Liver (tissue), 3 donors: ENCODE results near the gene GREM1.

Experiments
- ATF3 ChIP-seq: IDR thresholded peaks from 2 replicates; pipeline ENCODE4 v1.6.1; 2016; ENCODE audit warnings: antibody characterized with exemption
- CTCF ChIP-seq: fragments of 150-350 bp; IDR thresholded peaks from 2 replicates; pipeline ENCODE4 v1.5.1; 2017; ENCODE audit warnings: improper control_type of control experiment, low read depth, low read length; ENCODE audit not compliant: missing input control
- EGR1 ChIP-seq, 2 donors: IDR thresholded peaks; 2 replicates each; pipeline ENCODE4 v1.6.1; 2016 to 2018; ENCODE audit warnings: antibody characterized with exemption in 2 of 2, low read depth in 2 of 2
- GABPA ChIP-seq, 2 donors: IDR thresholded peaks in 1 of 2; conservative IDR thresholded peaks in 1 of 2; 2 replicates each; pipeline ENCODE4 v1.6.1; 2016; ENCODE audit warnings: antibody characterized with exemption in 2 of 2, mild to moderate bottlenecking in 1 of 2, moderate library complexity in 1 of 2
- JUND ChIP-seq, 2 donors: IDR thresholded peaks; 2 replicates each; pipeline ENCODE4 v1.6.1; 2016; ENCODE audit warnings: antibody characterized with exemption in 2 of 2
- MAX ChIP-seq: IDR thresholded peaks from 2 replicates; pipeline ENCODE4 v1.6.1; 2016; ENCODE audit warnings: antibody characterized with exemption
- RAD21 ChIP-seq, 2 donors: IDR thresholded peaks; 2 replicates each; pipeline ENCODE4 v1.6.1; 2016; ENCODE audit warnings: antibody characterized with exemption in 2 of 2, mild to moderate bottlenecking in 2 of 2
- REST ChIP-seq: IDR thresholded peaks from 2 replicates; pipeline ENCODE4 v1.6.1; 2016; ENCODE audit warnings: antibody characterized with exemption, mild to moderate bottlenecking
- RXRA ChIP-seq, 2 donors: IDR thresholded peaks; 2 replicates each; pipeline ENCODE4 v1.6.1; 2017 to 2018; ENCODE audit warnings: antibody characterized with exemption in 2 of 2, mild to moderate bottlenecking in 1 of 2
- SP1 ChIP-seq: IDR thresholded peaks from 2 replicates; pipeline ENCODE4 v1.6.1; 2018; ENCODE audit warnings: antibody characterized with exemption, mild to moderate bottlenecking
- TAF1 ChIP-seq: conservative IDR thresholded peaks from 2 replicates; pipeline ENCODE4 v1.6.1; 2016; ENCODE audit warnings: antibody characterized with exemption, mild to moderate bottlenecking
- YY1 ChIP-seq: IDR thresholded peaks from 2 replicates; pipeline ENCODE4 v1.6.1; 2016; ENCODE audit warnings: antibody characterized with exemption, mild to moderate bottlenecking
- ZBTB33 ChIP-seq: IDR thresholded peaks from 2 replicates; pipeline ENCODE4 v1.6.1; 2016; ENCODE audit warnings: antibody characterized with exemption
- donor health status: healthy.
- donor health status: healthy.

GRCh38 chr15:32757426-32757825 lies 39.6 kb downstream of the GREM1 start:
- TF ChIP-seq REST = no peak
- TF ChIP-seq GABPA (IDR thresholded peaks at IDR 0.05 in 1 of 2, conservative IDR thresholded peaks at IDR 0.05 in 1 of 2) = no peak
- TF ChIP-seq YY1 = no peak
- no peak for TF ChIP-seq CTCF
- TF ChIP-seq ZBTB33 = no peak
- TF ChIP-seq MAX = no peak
- TF ChIP-seq JUND (IDR thresholded peaks at IDR 0.05) = no peak
- TF ChIP-seq TAF1 = no peak
- no peak for TF ChIP-seq RAD21 (IDR thresholded peaks at IDR 0.05)
- no peak for TF ChIP-seq SP1
- no peak for TF ChIP-seq EGR1 (IDR thresholded peaks at IDR 0.05; ENCODE audit: low read depth in 2 of 2)
- TF ChIP-seq RXRA (IDR thresholded peaks at IDR 0.05) = no peak
- no peak for TF ChIP-seq ATF3
